Lung (tissue), 12 donors: ENCODE data around the gene ADGRD1. TPM values are rescaled to one million over a fixed set of nuclear protein-coding genes. Genes with fewer than 3 reads are reported as not detected.

Experiments used
- ATAC-seq: fragments of 200-7000 bp; cut with Tn5 transposase; one replicate; pipeline ENCODE4 v1.9.1; 2020; ENCODE audit warnings: moderate number of reproducible peaks; ENCODE audit not compliant: insufficient read depth, low FRiP score
- DNase-seq, 3 donors: peaks; one replicate each; pipeline ENCODE4 v3.0.0-alpha.2; 2013 to 2017
- H3K27ac ChIP-seq, 2 donors: one replicate each; pipeline ENCODE4 v1.5.1; 2013; ENCODE audit warnings: mild to moderate bottlenecking in 2 of 2, moderate library complexity in 2 of 2, control low read depth in 1 of 2, inconsistent platforms in 1 of 2, low read depth in 1 of 2, low read length in 1 of 2
- H3K27me3 ChIP-seq, 3 donors: one replicate each; pipeline ENCODE4 v1.5.1; 2013; ENCODE audit warnings: low read length in 2 of 3; ENCODE audit not compliant: control insufficient read depth in 3 of 3, insufficient read depth in 3 of 3
- H3K36me3 ChIP-seq, 4 donors: one replicate each; pipeline ENCODE4 v1.5.1; 2013; ENCODE audit warnings: low read length in 4 of 4, mild to moderate bottlenecking in 1 of 4, moderate library complexity in 1 of 4; ENCODE audit not compliant: control insufficient read depth in 4 of 4, insufficient read depth in 4 of 4
- H3K4me1 ChIP-seq, 5 donors: one replicate each; pipeline ENCODE4 v1.5.1; 2013; ENCODE audit warnings: low read length in 5 of 5, mild to moderate bottlenecking in 2 of 5, moderate library complexity in 1 of 5; ENCODE audit not compliant: control insufficient read depth in 5 of 5, insufficient read depth in 5 of 5
- H3K4me3 ChIP-seq: one replicate; pipeline ENCODE4 v1.5.1; 2013; ENCODE audit warnings: mild to moderate bottlenecking, control low read depth, moderate library complexity
- H3K9ac ChIP-seq, 2 donors: one replicate each; pipeline ENCODE4 v1.5.1; 2013; ENCODE audit warnings: low read length in 2 of 2, control low read depth in 1 of 2; ENCODE audit not compliant: insufficient read depth in 1 of 2
- H3K9me3 ChIP-seq, 4 donors: one replicate each; pipeline ENCODE4 v1.5.1; 2013; ENCODE audit warnings: low read length in 3 of 4, mild to moderate bottlenecking in 1 of 4, moderate library complexity in 1 of 4; ENCODE audit not compliant: control insufficient read depth in 4 of 4, insufficient read depth in 3 of 4
- CTCF ChIP-seq: IDR thresholded peaks from 2 replicates; pipeline ENCODE4 v1.5.1; 2012; ENCODE audit warnings: mild to moderate bottlenecking; ENCODE audit errors: control extremely low read depth, extremely low read depth
- WGBS, 2 donors: extraction: QIAGEN DNeasy Blood & Tissue Kit; methylation state at CpG; one replicate each; pipeline ENCODE4 v1.1.7; 2013; 5-methylcytosine and 5-hydroxymethylcytosine counted together
- polyA plus RNA-seq, 2 donors: library from polyadenylated mRNA; stranded (reverse); fragments of 200-250 nt; gene quantifications; one replicate each; pipeline ENCODE4 v1.2.1, GENCODE V29; 2013
- total RNA-seq, 2 donors: library from RNA; depleted of rRNA in 1 of 2; stranded (reverse); fragments of >200 nt in 1 of 2; gene quantifications; one replicate each; pipeline ENCODE4 v1.2.1, GENCODE V29; 2014 to 2021
- donor health status: control.
- donor health status: control.
- donor health status: Bipolar disorder and iron deficiency.
- donor health status: healthy.
- donor health status: DM: yes; HTN: yes; CAD: no.

Gene ADGRD1
- total and polyA plus RNA-seq, 4 donors = 23.5 to 85.6 (median 46.7) TPM

GRCh38 chr12:131091413-131091975 lies 137.8 kb downstream of the ADGRD1 start:
- peak in 1 of 3 donors; percentile 7 for DNase-seq
- peaks cover 0 to 8% (median 0%) of the 10 kb centered on the region in 4 donors for H3K36me3 ChIP-seq
- no peaks in the 10 kb centered on the region for H3K27me3 ChIP-seq
- WGBS, 2 donors = 75 to 87% methylated on average over 13 of the region's 13 CpGs
- no peak for TF ChIP-seq CTCF
- no peak overlapping the region for H3K4me3 ChIP-seq
- H3K9ac ChIP-seq = no peak overlapping the region
- no peak for ATAC-seq
- H3K27ac ChIP-seq = no peak overlapping the region
- no peaks in the 10 kb centered on the region for H3K9me3 ChIP-seq
- H3K4me1 ChIP-seq = peaks cover 0 to 2% (median 0%) of the 10 kb centered on the region in 5 donors

- TF ChIP-seq CTCF = no peak
- no peak for ATAC-seq
- DNase-seq = no peak
- peaks cover 0 to 2% (median 0%) of the 10 kb centered on the region in 5 donors for H3K4me1 ChIP-seq
- no peak overlapping the region for H3K4me3 ChIP-seq
- WGBS, 2 donors = 80 to 85% methylated on average over 18 of the region's 18 CpGs
- H3K27me3 ChIP-seq = no peaks in the 10 kb centered on the region
- H3K36me3 ChIP-seq = peaks cover 0 to 9% (median 0%) of the 10 kb centered on the region in 4 donors
- H3K9me3 ChIP-seq = no peaks in the 10 kb centered on the region
- H3K9ac ChIP-seq = no peak overlapping the region
- H3K27ac ChIP-seq = no peak overlapping the region
Measured at GRCh38 chr12:131091976-131092691, 138.4 kb downstream of the ADGRD1 start.

GRCh38 chr12:131092901-131093603 lies 139.3 kb downstream of the ADGRD1 start:
- H3K36me3 ChIP-seq = peaks cover 0 to 9% (median 0%) of the 10 kb centered on the region in 4 donors
- peak in 1 of 3 donors; percentile 8 for DNase-seq
- no peaks in the 10 kb centered on the region for H3K27me3 ChIP-seq
- H3K9ac ChIP-seq = no peak overlapping the region
- peaks cover 0 to 2% (median 0%) of the 10 kb centered on the region in 5 donors for H3K4me1 ChIP-seq
- no peaks in the 10 kb centered on the region for H3K9me3 ChIP-seq
- no peak for ATAC-seq
- H3K4me3 ChIP-seq = no peak overlapping the region
- no peak overlapping the region for H3K27ac ChIP-seq
- TF ChIP-seq CTCF = no peak
- 22 to 59% methylated on average over 21 of the region's 21 CpGs for WGBS, 2 donors
